GM23338 (cell line): ENCODE measurements around the gene MAP2K5. TPM values are rescaled to one million over a fixed set of nuclear protein-coding genes. Genes with fewer than 3 reads are reported as not detected.

ENCODE experiments used
- ATAC-seq: fragments of 200-7000 bp; cut with Tn5 transposase; 3 replicates; pipeline ENCODE4 v1.9.1; 2020
- DNase-seq: peaks from one replicate; pipeline ENCODE4 v3.0.0-alpha.2; 2015; ENCODE audit warnings: low spot score
- H2AFZ ChIP-seq: fragments of 200-600 bp; sonication (generic); 2 replicates; pipeline ENCODE4 v1.8.0; 2016; ENCODE audit warnings: antibody characterized with exemption, mild to moderate bottlenecking, moderate library complexity
- H3F3A ChIP-seq: fragments of 200-600 bp; sonication (generic); replicated peaks from 2 replicates; pipeline ENCODE4 v1.8.0; 2017; ENCODE audit warnings: antibody characterized with exemption, mixed run types, low read depth
- H3K27ac ChIP-seq: fragments of 200-600 bp; sonication (generic); 2 replicates; pipeline ENCODE4 v1.6.1; 2016; ENCODE audit warnings: low read depth
- H3K27me3 ChIP-seq: fragments of 200-600 bp; sonication (generic); 2 replicates; pipeline ENCODE4 v1.8.0; 2016; ENCODE audit warnings: mild to moderate bottlenecking, mixed run types, moderate library complexity; ENCODE audit not compliant: insufficient read depth
- H3K36me3 ChIP-seq: fragments of 200-600 bp; sonication (generic); 2 replicates; pipeline ENCODE4 v1.8.0; 2016; ENCODE audit warnings: mild to moderate bottlenecking; ENCODE audit not compliant: insufficient read depth
- H3K4me1 ChIP-seq: fragments of 200-600 bp; sonication (generic); 2 replicates; pipeline ENCODE4 v1.8.0; 2016; ENCODE audit warnings: mild to moderate bottlenecking, moderate library complexity; ENCODE audit not compliant: insufficient read depth
- H3K4me2 ChIP-seq: fragments of 200-600 bp; sonication (generic); 2 replicates; pipeline ENCODE4 v1.7.1; 2017; ENCODE audit warnings: mixed run types
- H3K4me3 ChIP-seq: fragments of 200-600 bp; sonication (generic); 2 replicates; pipeline ENCODE4 v1.6.1; 2016; ENCODE audit warnings: mixed run types
- H3K79me2 ChIP-seq: fragments of 200-600 bp; sonication (generic); replicated peaks from 2 replicates; pipeline ENCODE4 v1.8.0; 2017; ENCODE audit warnings: mild to moderate bottlenecking; ENCODE audit not compliant: insufficient read depth
- H3K9me2 ChIP-seq: fragments of 200-600 bp; sonication (generic); 2 replicates; pipeline ENCODE4 v1.8.0; 2017; ENCODE audit not compliant: insufficient read depth
- H4K20me1 ChIP-seq: fragments of 200-600 bp; sonication (generic); replicated peaks from 2 replicates; pipeline ENCODE4 v1.8.0; 2017; ENCODE audit warnings: mild to moderate bottlenecking; ENCODE audit not compliant: insufficient read depth
- H3K27ac Mint-ChIP-seq: 2 replicates; pipeline ENCODE4 v1.8.0; 2020; ENCODE audit warnings: inconsistent platforms, mild to moderate bottlenecking, moderate library complexity, mixed read lengths
- H3K27me3 Mint-ChIP-seq: 3 replicates; pipeline ENCODE4 v1.8.0; 2022; ENCODE audit warnings: low read depth, mild to moderate bottlenecking, moderate library complexity, mixed read lengths, inconsistent platforms; ENCODE audit not compliant: insufficient read depth, poor library complexity
- H3K36me3 Mint-ChIP-seq: 3 replicates; pipeline ENCODE4 v1.8.0; 2021; ENCODE audit warnings: low read depth, mild to moderate bottlenecking, inconsistent platforms, moderate library complexity, mixed read lengths
- H3K4me1 Mint-ChIP-seq: 3 replicates; pipeline ENCODE4 v1.8.0; 2020; ENCODE audit warnings: mild to moderate bottlenecking, inconsistent platforms, mixed read lengths
- H3K4me3 Mint-ChIP-seq: 3 replicates; pipeline ENCODE4 v1.8.0; 2021; ENCODE audit warnings: moderate library complexity, mild to moderate bottlenecking, inconsistent platforms, mixed read lengths
- H3K9me3 Mint-ChIP-seq: 3 replicates; pipeline ENCODE4 v1.8.0; 2020; ENCODE audit warnings: moderate library complexity, mild to moderate bottlenecking, inconsistent platforms, mixed read lengths
- CREB1 ChIP-seq: fragments of 250-450 bp; sonication (Bioruptor Pico); IDR thresholded peaks from 2 replicates; pipeline ENCODE4 v1.5.0; 2020; ENCODE audit warnings: low read depth, mild to moderate bottlenecking, moderate library complexity
- EZH2 ChIP-seq: fragments of 200-600 bp; sonication (generic); IDR thresholded peaks from one replicate; pipeline ENCODE4 v1.8.0; 2017; ENCODE audit warnings: antibody characterized with exemption, mild to moderate bottlenecking, low read depth; ENCODE audit not compliant: unreplicated experiment
- EZH2phosphoT487 ChIP-seq: fragments of 200-600 bp; sonication (generic); IDR thresholded peaks from one replicate; pipeline ENCODE4 v1.8.1; 2018; ENCODE audit warnings: antibody characterized with exemption; ENCODE audit not compliant: unreplicated experiment
- NANOG ChIP-seq: IDR thresholded peaks from 2 replicates; pipeline ENCODE4 v1.6.1; 2016; ENCODE audit warnings: antibody characterized with exemption, borderline replicate concordance
- POLR2AphosphoS5 ChIP-seq: IDR thresholded peaks from 2 replicates; pipeline ENCODE4 v1.6.1; 2016; ENCODE audit warnings: antibody characterized with exemption, low read depth
- STAT1 ChIP-seq: IDR thresholded peaks from one replicate; pipeline ENCODE4 v1.6.1; 2016; ENCODE audit warnings: antibody characterized with exemption; ENCODE audit not compliant: unreplicated experiment
- ZNF114 ChIP-seq: fragments of 250-450 bp; sonication (Bioruptor Pico); IDR thresholded peaks from 2 replicates; pipeline ENCODE4 v1.5.0; 2020; ENCODE audit warnings: mild to moderate bottlenecking, moderate library complexity
- ZNF331 ChIP-seq: fragments of 250-450 bp; sonication (Bioruptor Pico); IDR thresholded peaks from 2 replicates; pipeline ENCODE4 v1.5.0; 2020; ENCODE audit warnings: low read depth, mild to moderate bottlenecking, moderate library complexity
- polyA plus RNA-seq: library from polyadenylated mRNA; unstranded; fragments of >200 nt; fragmentation: Nextera tagmentation; extraction: Ambion mirVana; gene quantifications from 2 replicates; pipeline ENCODE4 v1.2.1, GENCODE V29; 2016
- total RNA-seq: library from RNA; depleted of rRNA; stranded (reverse); fragments of >200 nt; shearing (Covaris generic); gene quantifications from 2 replicates; pipeline ENCODE4 v1.2.3, GENCODE V29; 2014
- TF ChIP-seq, protein P1 (sequence below), 2 experiments: fragments of 200-600 bp in 1 of 2; sonication (generic) in 1 of 2; conservative IDR thresholded peaks; 2 replicates each; pipeline versions ENCODE4 v1.5.1 to v1.6.1; 2016 to 2017; ENCODE audit warnings: antibody characterized with exemption in 2 of 2, low read depth in 2 of 2, mild to moderate bottlenecking in 2 of 2, moderate library complexity in 1 of 2
- TF ChIP-seq, protein P2 (sequence below): IDR thresholded peaks from one replicate; pipeline ENCODE4 v1.6.1; 2018; ENCODE audit warnings: antibody characterized with exemption; ENCODE audit not compliant: unreplicated experiment
- TF ChIP-seq, protein P3 (sequence below): IDR thresholded peaks from 2 replicates; pipeline ENCODE4 v1.6.1; 2016; ENCODE audit warnings: antibody characterized with exemption

The MAP2K5 gene
- total and polyA plus RNA-seq, 2 experiments from 2014 or later: 6.5 to 13.6 TPM

DNA sequence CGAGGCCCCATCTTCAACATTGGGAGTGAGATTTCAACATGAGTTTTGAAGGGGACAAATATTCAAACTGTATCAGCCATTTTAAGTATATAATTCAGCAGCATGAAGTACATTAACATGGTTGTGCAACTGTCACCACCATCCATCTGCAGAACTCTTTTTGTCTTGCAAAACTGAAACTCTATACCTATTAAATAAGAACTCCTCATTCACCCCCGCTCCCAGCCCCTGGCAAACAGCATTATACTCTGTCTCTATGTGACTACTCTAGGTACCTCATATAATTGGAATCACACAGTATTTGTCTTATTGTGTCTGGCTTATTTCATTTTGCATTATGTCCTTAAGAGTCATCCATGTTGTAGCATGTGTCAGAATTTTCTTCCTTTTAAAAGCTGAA, 110.1 kb downstream of the MAP2K5 start:
- Histone ChIP-seq H3K4me3 (no peak overlapping the region), H4K20me1 (no peaks in the 10 kb centered on the region), H3K27ac (no peak overlapping the region), H3K79me2 (no peaks in the 10 kb centered on the region), H3K27me3 (no peaks in the 10 kb centered on the region), H2AFZ (no peak overlapping the region), H3K9me2 (no peaks in the 10 kb centered on the region; the same call in 1 of the 2 replicates), H3K36me3 (no peaks in the 10 kb centered on the region), H3K4me1 (peaks cover 17% of the 10 kb centered on the region; the same call in 1 of the 2 replicates), H3F3A (no peaks in the 10 kb centered on the region), H3K4me2 (no peak overlapping the region)
- Mint-ChIP-seq H3K27me3 (no peaks in the 10 kb centered on the region), H3K9me3 (peaks cover 9% of the 10 kb centered on the region; the same call in 2 of the 3 replicates), H3K4me3 (no peak overlapping the region), H3K36me3 (peaks cover 21% of the 10 kb centered on the region; the same call in 2 of the 3 replicates), H3K4me1 (peaks cover 4% of the 10 kb centered on the region; the same call in 2 of the 3 replicates), H3K27ac (no peak overlapping the region)
- ATAC-seq: no peak
- DNase-seq: no peak
- TF ChIP-seq EZH2 (no peak), EZH2phosphoT487 (no peak), NANOG (no peak), ZNF114 (no peak), POLR2AphosphoS5 (no peak), STAT1 (no peak), CREB1 (CRISPR knock-in tag) (no peak)
- TF ChIP-seq, protein P1, sequence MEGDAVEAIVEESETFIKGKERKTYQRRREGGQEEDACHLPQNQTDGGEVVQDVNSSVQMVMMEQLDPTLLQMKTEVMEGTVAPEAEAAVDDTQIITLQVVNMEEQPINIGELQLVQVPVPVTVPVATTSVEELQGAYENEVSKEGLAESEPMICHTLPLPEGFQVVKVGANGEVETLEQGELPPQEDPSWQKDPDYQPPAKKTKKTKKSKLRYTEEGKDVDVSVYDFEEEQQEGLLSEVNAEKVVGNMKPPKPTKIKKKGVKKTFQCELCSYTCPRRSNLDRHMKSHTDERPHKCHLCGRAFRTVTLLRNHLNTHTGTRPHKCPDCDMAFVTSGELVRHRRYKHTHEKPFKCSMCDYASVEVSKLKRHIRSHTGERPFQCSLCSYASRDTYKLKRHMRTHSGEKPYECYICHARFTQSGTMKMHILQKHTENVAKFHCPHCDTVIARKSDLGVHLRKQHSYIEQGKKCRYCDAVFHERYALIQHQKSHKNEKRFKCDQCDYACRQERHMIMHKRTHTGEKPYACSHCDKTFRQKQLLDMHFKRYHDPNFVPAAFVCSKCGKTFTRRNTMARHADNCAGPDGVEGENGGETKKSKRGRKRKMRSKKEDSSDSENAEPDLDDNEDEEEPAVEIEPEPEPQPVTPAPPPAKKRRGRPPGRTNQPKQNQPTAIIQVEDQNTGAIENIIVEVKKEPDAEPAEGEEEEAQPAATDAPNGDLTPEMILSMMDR (conservative IDR thresholded peaks at IDR 0.05; ENCODE audit: low read depth in 2 of 2): no peak

DNA sequence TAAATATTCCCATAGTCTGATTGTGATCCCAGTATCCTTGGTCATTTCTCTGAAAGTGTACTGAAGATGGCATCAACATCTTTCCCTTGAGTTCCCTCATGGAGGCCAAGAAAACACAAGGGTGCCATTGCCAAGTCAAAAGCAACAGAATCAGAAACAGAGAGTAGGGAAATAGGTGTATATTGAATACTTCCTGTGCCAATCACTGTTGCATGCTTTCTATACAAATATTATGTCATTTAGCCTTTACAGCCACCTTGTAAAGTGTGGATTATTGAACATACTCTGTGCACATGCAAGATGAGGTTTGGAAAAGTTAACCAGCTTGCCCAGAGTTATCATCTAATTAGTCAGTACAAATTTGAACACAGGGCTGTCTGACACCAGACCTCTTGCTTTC, 117.9 kb downstream of the MAP2K5 start:
- Histone ChIP-seq H2AFZ (no peak overlapping the region), H4K20me1 (no peaks in the 10 kb centered on the region), H3K36me3 (no peaks in the 10 kb centered on the region), H3F3A (no peaks in the 10 kb centered on the region), H3K27me3 (no peaks in the 10 kb centered on the region), H3K4me2 (no peak overlapping the region), H3K27ac (no peak overlapping the region), H3K79me2 (no peaks in the 10 kb centered on the region), H3K4me3 (no peak overlapping the region), H3K4me1 (no peaks in the 10 kb centered on the region), H3K9me2 (no peaks in the 10 kb centered on the region)
- H3K9me3 Mint-ChIP-seq: no peaks in the 10 kb centered on the region
- H3K4me1 Mint-ChIP-seq: peaks cover 3% of the 10 kb centered on the region; the same call in 1 of the 3 replicates
- no peaks in the 10 kb centered on the region for H3K27me3 Mint-ChIP-seq
- no peak overlapping the region; the same call in 1 of the 2 replicates for H3K27ac Mint-ChIP-seq
- H3K36me3 Mint-ChIP-seq: peaks cover 6% of the 10 kb centered on the region; the same call in 2 of the 3 replicates
- DNase-seq: no peak
- H3K4me3 Mint-ChIP-seq: no peak overlapping the region
- no peak for ATAC-seq
- TF ChIP-seq ZNF114 (no peak), EZH2phosphoT487 (no peak), EZH2 (no peak), POLR2AphosphoS5 (no peak), CREB1 (CRISPR knock-in tag) (no peak), NANOG (no peak), ZNF331 (CRISPR knock-in tag) (no peak), STAT1 (no peak)
- TF ChIP-seq, protein P1 (conservative IDR thresholded peaks at IDR 0.05; ENCODE audit: low read depth in 2 of 2): no peak
- TF ChIP-seq, protein P2, sequence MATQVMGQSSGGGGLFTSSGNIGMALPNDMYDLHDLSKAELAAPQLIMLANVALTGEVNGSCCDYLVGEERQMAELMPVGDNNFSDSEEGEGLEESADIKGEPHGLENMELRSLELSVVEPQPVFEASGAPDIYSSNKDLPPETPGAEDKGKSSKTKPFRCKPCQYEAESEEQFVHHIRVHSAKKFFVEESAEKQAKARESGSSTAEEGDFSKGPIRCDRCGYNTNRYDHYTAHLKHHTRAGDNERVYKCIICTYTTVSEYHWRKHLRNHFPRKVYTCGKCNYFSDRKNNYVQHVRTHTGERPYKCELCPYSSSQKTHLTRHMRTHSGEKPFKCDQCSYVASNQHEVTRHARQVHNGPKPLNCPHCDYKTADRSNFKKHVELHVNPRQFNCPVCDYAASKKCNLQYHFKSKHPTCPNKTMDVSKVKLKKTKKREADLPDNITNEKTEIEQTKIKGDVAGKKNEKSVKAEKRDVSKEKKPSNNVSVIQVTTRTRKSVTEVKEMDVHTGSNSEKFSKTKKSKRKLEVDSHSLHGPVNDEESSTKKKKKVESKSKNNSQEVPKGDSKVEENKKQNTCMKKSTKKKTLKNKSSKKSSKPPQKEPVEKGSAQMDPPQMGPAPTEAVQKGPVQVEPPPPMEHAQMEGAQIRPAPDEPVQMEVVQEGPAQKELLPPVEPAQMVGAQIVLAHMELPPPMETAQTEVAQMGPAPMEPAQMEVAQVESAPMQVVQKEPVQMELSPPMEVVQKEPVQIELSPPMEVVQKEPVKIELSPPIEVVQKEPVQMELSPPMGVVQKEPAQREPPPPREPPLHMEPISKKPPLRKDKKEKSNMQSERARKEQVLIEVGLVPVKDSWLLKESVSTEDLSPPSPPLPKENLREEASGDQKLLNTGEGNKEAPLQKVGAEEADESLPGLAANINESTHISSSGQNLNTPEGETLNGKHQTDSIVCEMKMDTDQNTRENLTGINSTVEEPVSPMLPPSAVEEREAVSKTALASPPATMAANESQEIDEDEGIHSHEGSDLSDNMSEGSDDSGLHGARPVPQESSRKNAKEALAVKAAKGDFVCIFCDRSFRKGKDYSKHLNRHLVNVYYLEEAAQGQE: no peak
- TF ChIP-seq, protein P3, sequence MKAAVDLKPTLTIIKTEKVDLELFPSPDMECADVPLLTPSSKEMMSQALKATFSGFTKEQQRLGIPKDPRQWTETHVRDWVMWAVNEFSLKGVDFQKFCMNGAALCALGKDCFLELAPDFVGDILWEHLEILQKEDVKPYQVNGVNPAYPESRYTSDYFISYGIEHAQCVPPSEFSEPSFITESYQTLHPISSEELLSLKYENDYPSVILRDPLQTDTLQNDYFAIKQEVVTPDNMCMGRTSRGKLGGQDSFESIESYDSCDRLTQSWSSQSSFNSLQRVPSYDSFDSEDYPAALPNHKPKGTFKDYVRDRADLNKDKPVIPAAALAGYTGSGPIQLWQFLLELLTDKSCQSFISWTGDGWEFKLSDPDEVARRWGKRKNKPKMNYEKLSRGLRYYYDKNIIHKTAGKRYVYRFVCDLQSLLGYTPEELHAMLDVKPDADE: no peak
